ENCODE results near the gene MIPOL1. TPM values are rescaled to one million over a fixed set of nuclear protein-coding genes. Genes with fewer than 3 reads are reported as not detected.

The MIPOL1 gene
- total and polyA plus RNA-seq, 2 of the 4 experiments (the other 2 are of a cell fraction), result 2.7 to 5.9 TPM

GRCh38 chr14:37490607-37491006 is 292.9 kb downstream of the MIPOL1 start:
- H3K27me3 ChIP-seq (ENCODE audit: control insufficient read depth, insufficient read depth, low read length), result no peaks in the 10 kb centered on the region
- no peak overlapping the region for H4K91ac ChIP-seq (ENCODE audit: insufficient read depth, low read depth, low read length)
- no TSS peak for BruUV-seq (replicated peaks)
- H3K4ac ChIP-seq (ENCODE audit: low read depth, low read length), result no peak overlapping the region
- H4K8ac ChIP-seq (ENCODE audit: low read depth in 2 of 2, low read length in 2 of 2), result no peak overlapping the region
- H2AK5ac ChIP-seq (ENCODE audit: low read depth, low read length), result no peak overlapping the region
- intact Hi-C loops (cut with micrococcal nuclease) (no loop called here), dilution Hi-C loops (cut with HindIII; ENCODE audit: low sequenced_read_pairs, unreplicated experiment) (no loop called here), in situ Hi-C loops (cut with MboI; ENCODE audit: low sequenced_read_pairs) (no loop called here)
- no peaks in the 10 kb centered on the region for H3K36me3 ChIP-seq (ENCODE audit: control insufficient read depth, insufficient read depth, low read length)
- H2AFZ ChIP-seq (replicated peaks; ENCODE audit: low read length, poor library complexity), result no peak overlapping the region
- H4K5ac ChIP-seq (ENCODE audit: low read depth, low read length), result no peak overlapping the region
- no peak overlapping the region for H2AK9ac ChIP-seq (replicated peaks; ENCODE audit: low read depth, low read length, poor library complexity)
- no peak for ATAC-seq (ENCODE audit: low read depth)
- TF ChIP-seq NFE2L2 (IDR thresholded peaks at IDR 0.05; ENCODE audit: low read depth, low read length), result no peak
- no peak for TF ChIP-seq CEBPB (IDR thresholded peaks at IDR 0.05; ENCODE audit: low read depth, low read length)
- TF ChIP-seq FOS (IDR thresholded peaks at IDR 0.05; ENCODE audit: low read depth, low read length), result no peak
- TF ChIP-seq SMC3 (IDR thresholded peaks at IDR 0.05; ENCODE audit: low read depth, low read length), result no peak
- TF ChIP-seq MAFK (IDR thresholded peaks at IDR 0.05; ENCODE audit: low read depth, low read length), result no peak
- TF ChIP-seq RCOR1 (IDR thresholded peaks at IDR 0.05; ENCODE audit: insufficient replicate concordance, low read length), result no peak
- TF ChIP-seq POLR2A (IDR thresholded peaks at IDR 0.05; ENCODE audit: low read depth, low read length), result no peak
- no peak for TF ChIP-seq MXI1 (IDR thresholded peaks at IDR 0.05; ENCODE audit: borderline replicate concordance, low read depth, low read length)
- no peak for TF ChIP-seq BHLHE40 (IDR thresholded peaks at IDR 0.05; ENCODE audit: low read depth, low read length)
- TF ChIP-seq MAZ (IDR thresholded peaks at IDR 0.05; ENCODE audit: borderline replicate concordance, low read depth, low read length), result no peak
- no peak for TF ChIP-seq CTCF (conservative IDR thresholded peaks at IDR 0.05; ENCODE audit: low read depth, low read length)
- no peak for TF ChIP-seq RFX5 (IDR thresholded peaks at IDR 0.05; ENCODE audit: low read depth, low read length)
- no peak for TF ChIP-seq USF2 (IDR thresholded peaks at IDR 0.05; ENCODE audit: low read depth, low read length)
- no peak for TF ChIP-seq RAD21 (IDR thresholded peaks at IDR 0.05; ENCODE audit: low read length)
- no peak for TF ChIP-seq ELK1 (IDR thresholded peaks at IDR 0.05; ENCODE audit: borderline replicate concordance, low read depth, low read length)
- TF ChIP-seq CHD1 (IDR thresholded peaks at IDR 0.05; ENCODE audit: low read depth, low read length), result no peak
- no peak overlapping the region for H2BK5ac ChIP-seq (ENCODE audit: low read depth, low read length, poor library complexity, severe bottlenecking)
- no peak for DNase-seq
- H3K4me2 ChIP-seq (ENCODE audit: low read depth, low read length), result no peak overlapping the region
- WGBS, 2 experiments (ENCODE audit: extremely low coverage in 2 of 2, insufficient read length in 1 of 2), result no CpG with 5 or more reads among the region's 3 CpGs
- no peak overlapping the region for H3K4me3 ChIP-seq (ENCODE audit: insufficient read depth, low read depth, low read length)
- H3K4me1 ChIP-seq (ENCODE audit: control insufficient read depth, insufficient read depth, low read length), result no peaks in the 10 kb centered on the region
- POLR2A ChIA-PET (ENCODE audit: unreplicated experiment), result no interaction called here
- H3K9me1 ChIP-seq (ENCODE audit: insufficient read depth, low read length), result no peaks in the 10 kb centered on the region
- no peak overlapping the region for H3K27ac ChIP-seq (ENCODE audit: insufficient read depth, low read length)
- no peak overlapping the region for H3K23ac ChIP-seq (ENCODE audit: low read depth, low read length)
- no peaks in the 10 kb centered on the region for H3K9me3 ChIP-seq (ENCODE audit: control insufficient read depth, insufficient read depth, low read length)
- H3K14ac ChIP-seq (replicated peaks; ENCODE audit: low read depth, low read length), result no peak overlapping the region
- no peaks in the 10 kb centered on the region for H3K79me1 ChIP-seq (ENCODE audit: low read depth in 1 of 2, low read length in 2 of 2)
- H2BK20ac ChIP-seq (ENCODE audit: low read depth, low read length), result no peak overlapping the region
- no peak overlapping the region for H3K18ac ChIP-seq (ENCODE audit: low read depth, low read length)
- CTCF ChIA-PET, result no interaction called here
- no peak overlapping the region for H2BK15ac ChIP-seq (ENCODE audit: low read depth, low read length)
- no peaks in the 10 kb centered on the region for H4K20me1 ChIP-seq (ENCODE audit: insufficient read depth, low read length)
- no peak overlapping the region for H3K9ac ChIP-seq (ENCODE audit: low read depth, low read length)
- H2BK120ac ChIP-seq (ENCODE audit: low read depth, low read length), result no peak overlapping the region
- no peak overlapping the region for H3K56ac ChIP-seq (ENCODE audit: extremely low read depth, insufficient read depth, low read length)
